HepG2 (cell line): ENCODE results near the gene AJUBA. TPM values are rescaled to one million over a fixed set of nuclear protein-coding genes. Genes with fewer than 3 reads are reported as not detected.

ENCODE experiments used
- ARID3A ChIP-seq: IDR thresholded peaks from 2 replicates; pipeline ENCODE4 v1.6.1; 2012; ENCODE audit warnings: low read depth, low read length, improper control_type of control experiment
- ARNTL ChIP-seq: sonication (generic); formaldehyde crosslinking; IDR thresholded peaks from 2 replicates; pipeline ENCODE4 v1.4.0; 2020; ENCODE audit warnings: mild to moderate bottlenecking, missing genetic modification reagents
- ATF7 ChIP-seq, 2 experiments: fragments of 450-650 bp in 1 of 2; sonication (generic) in 1 of 2; formaldehyde crosslinking in 1 of 2; IDR thresholded peaks; 2 replicates each; pipeline versions ENCODE4 v1.4.0 to v1.6.1; 2016 to 2020; ENCODE audit warnings: antibody characterized with exemption in 1 of 2, mild to moderate bottlenecking in 1 of 2, missing genetic modification reagents in 1 of 2
- FIP1L1 ChIP-seq: fragments of 200-400 bp; formaldehyde crosslinking; IDR thresholded peaks from 2 replicates; pipeline ENCODE4 v1.6.1; 2018; ENCODE audit warnings: low read depth, mild to moderate bottlenecking, low read length, moderate library complexity, borderline replicate concordance; ENCODE audit not compliant: insufficient read depth
- FOSL2 ChIP-seq: sonication (generic); formaldehyde crosslinking; IDR thresholded peaks from 2 replicates; pipeline ENCODE4 v1.4.0; 2020; ENCODE audit warnings: missing genetic modification reagents
- GFI1 ChIP-seq: sonication (generic); formaldehyde crosslinking; IDR thresholded peaks from 2 replicates; pipeline ENCODE4 v1.5.0; 2020; ENCODE audit warnings: missing genetic modification reagents, mild to moderate bottlenecking, borderline replicate concordance
- JARID2 ChIP-seq: sonication (generic); formaldehyde crosslinking; IDR thresholded peaks from 2 replicates; pipeline ENCODE4 v1.8.1; 2023; ENCODE audit warnings: missing genetic modification reagents, inconsistent platforms; ENCODE audit not compliant: insufficient replicate concordance
- KAT7 ChIP-seq: IDR thresholded peaks from 2 replicates; pipeline ENCODE4 v1.6.1; 2018; ENCODE audit warnings: borderline replicate concordance, missing compliant biosample characterization
- KLF15 ChIP-seq: sonication (generic); formaldehyde crosslinking; IDR thresholded peaks from 2 replicates; pipeline ENCODE4 v1.8.1; 2023; ENCODE audit warnings: borderline replicate concordance, mild to moderate bottlenecking, inconsistent platforms, missing genetic modification reagents, mixed read lengths
- MBNL3 ChIP-seq: fragments of 250-450 bp; sonication (Bioruptor Pico); conservative IDR thresholded peaks from 2 replicates; pipeline ENCODE4 v1.8.0; 2022; ENCODE audit warnings: mild to moderate bottlenecking, inconsistent platforms
- MXD4 ChIP-seq: IDR thresholded peaks from 2 replicates; pipeline ENCODE4 v1.6.1; 2016; ENCODE audit warnings: mild to moderate bottlenecking, missing biosample characterization, missing genetic modification reagents
- PHF5A ChIP-seq: IDR thresholded peaks from one replicate; pipeline ENCODE4 v1.6.1; 2018; ENCODE audit warnings: low read depth, missing genetic modification reagents; ENCODE audit not compliant: unreplicated experiment
- SRSF4 ChIP-seq: fragments of 200-400 bp; formaldehyde crosslinking; IDR thresholded peaks from one replicate; pipeline ENCODE4 v1.6.1; 2018; ENCODE audit warnings: mild to moderate bottlenecking, low read depth, low read length, moderate library complexity; ENCODE audit not compliant: poor library complexity, severe bottlenecking
- TBX2 ChIP-seq: sonication (generic); formaldehyde crosslinking; IDR thresholded peaks from 2 replicates; pipeline ENCODE4 v1.5.0; 2020; ENCODE audit warnings: missing genetic modification reagents, mild to moderate bottlenecking, borderline replicate concordance
- ZNF670 ChIP-seq: sonication (generic); formaldehyde crosslinking; IDR thresholded peaks from 2 replicates; pipeline ENCODE4 v1.8.0; 2022; ENCODE audit warnings: mild to moderate bottlenecking, missing genetic modification reagents, borderline replicate concordance
- ZNF773 ChIP-seq: sonication (generic); formaldehyde crosslinking; IDR thresholded peaks from 2 replicates; pipeline ENCODE4 v1.4.0; 2020; ENCODE audit warnings: missing genetic modification reagents, borderline replicate concordance
- ZNF879 ChIP-seq: sonication (generic); formaldehyde crosslinking; IDR thresholded peaks from 2 replicates; pipeline ENCODE4 v1.8.1; 2023; ENCODE audit warnings: missing genetic modification reagents
- ZSCAN20 ChIP-seq: sonication (generic); formaldehyde crosslinking; IDR thresholded peaks from 2 replicates; pipeline ENCODE4 v1.4.0; 2020; ENCODE audit warnings: missing genetic modification reagents, mild to moderate bottlenecking, borderline replicate concordance
- ZSCAN31 ChIP-seq: sonication (generic); formaldehyde crosslinking; IDR thresholded peaks from 2 replicates; pipeline ENCODE4 v1.5.0; 2020; ENCODE audit warnings: low read depth, mild to moderate bottlenecking, missing genetic modification reagents
- ZZZ3 ChIP-seq: sonication (generic); formaldehyde crosslinking; IDR thresholded peaks from 2 replicates; pipeline ENCODE4 v1.4.0; 2020; ENCODE audit warnings: missing genetic modification reagents, mild to moderate bottlenecking, borderline replicate concordance
- polyA plus RNA-seq, 8 experiments: library from polyadenylated mRNA; depleted of rRNA in 3 of 8; stranded (reverse) in 7 of 8; unstranded in 1 of 8; fragments of >200 nt; fragmentation: Illumina TruSeq in 4 of 8; extraction: Trizol in 4 of 8; gene quantifications; 2 replicates each; pipeline versions ENCODE4 v1.2.1 to v1.2.3, GENCODE V29; 2011 to 2016; ENCODE audit warnings: low read depth in 4 of 8, missing spikeins in 1 of 8, mixed read lengths in 1 of 8; ENCODE audit not compliant: insufficient read depth in 1 of 8
- total RNA-seq, 5 experiments: library from RNA; depleted of rRNA; stranded (reverse); fragments of >200 nt; fragmentation: Illumina TruSeq; extraction: Trizol; gene quantifications; 2 replicates each; pipeline ENCODE4 v1.2.3, GENCODE V29; 2016; ENCODE audit warnings: low read depth in 1 of 5
- TF ChIP-seq, protein P1 (sequence below): sonication (generic); formaldehyde crosslinking; IDR thresholded peaks from 2 replicates; pipeline ENCODE4 v1.4.0; 2020; ENCODE audit warnings: missing genetic modification reagents, borderline replicate concordance
- TF ChIP-seq, protein P2 (sequence below): sonication (generic); formaldehyde crosslinking; IDR thresholded peaks from 2 replicates; pipeline ENCODE4 v1.4.0; 2020; ENCODE audit warnings: missing genetic modification reagents, borderline replicate concordance

Gene AJUBA
- total and polyA plus RNA-seq, 2 of the 13 experiments (the other 11 are each of a cell fraction or from before 2014, with no cell fraction given), result 157 to 241 TPM

DNA sequence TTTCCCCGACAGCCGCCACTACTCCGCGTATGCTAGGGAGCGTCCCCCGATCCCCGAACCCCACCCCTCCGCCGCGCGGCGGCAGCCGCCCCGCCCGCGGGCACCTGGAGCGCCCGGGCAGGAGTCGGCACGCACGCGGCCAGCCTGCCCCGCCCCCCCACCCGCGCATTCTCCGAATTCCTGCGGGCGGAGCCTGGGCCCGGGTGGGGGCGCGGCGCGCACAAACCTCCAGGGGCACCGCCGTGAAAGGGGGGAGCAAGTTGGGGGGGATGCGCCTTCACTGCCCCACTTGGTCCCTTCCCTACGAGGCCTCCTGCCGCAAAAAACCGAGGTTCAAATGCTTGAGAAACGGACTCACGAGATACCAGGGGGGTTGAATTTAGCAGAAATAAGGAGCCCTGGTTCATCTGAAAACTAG is 1.7 kb downstream of the AJUBA start (continued):
- TF ChIP-seq ARID3A, result no peak
- TF ChIP-seq JARID2 (CRISPR knock-in tag), result no peak
- no peak for TF ChIP-seq ZSCAN31 (CRISPR knock-in tag)
- no peak for TF ChIP-seq ZNF670 (CRISPR knock-in tag)
- TF ChIP-seq, protein P1, sequence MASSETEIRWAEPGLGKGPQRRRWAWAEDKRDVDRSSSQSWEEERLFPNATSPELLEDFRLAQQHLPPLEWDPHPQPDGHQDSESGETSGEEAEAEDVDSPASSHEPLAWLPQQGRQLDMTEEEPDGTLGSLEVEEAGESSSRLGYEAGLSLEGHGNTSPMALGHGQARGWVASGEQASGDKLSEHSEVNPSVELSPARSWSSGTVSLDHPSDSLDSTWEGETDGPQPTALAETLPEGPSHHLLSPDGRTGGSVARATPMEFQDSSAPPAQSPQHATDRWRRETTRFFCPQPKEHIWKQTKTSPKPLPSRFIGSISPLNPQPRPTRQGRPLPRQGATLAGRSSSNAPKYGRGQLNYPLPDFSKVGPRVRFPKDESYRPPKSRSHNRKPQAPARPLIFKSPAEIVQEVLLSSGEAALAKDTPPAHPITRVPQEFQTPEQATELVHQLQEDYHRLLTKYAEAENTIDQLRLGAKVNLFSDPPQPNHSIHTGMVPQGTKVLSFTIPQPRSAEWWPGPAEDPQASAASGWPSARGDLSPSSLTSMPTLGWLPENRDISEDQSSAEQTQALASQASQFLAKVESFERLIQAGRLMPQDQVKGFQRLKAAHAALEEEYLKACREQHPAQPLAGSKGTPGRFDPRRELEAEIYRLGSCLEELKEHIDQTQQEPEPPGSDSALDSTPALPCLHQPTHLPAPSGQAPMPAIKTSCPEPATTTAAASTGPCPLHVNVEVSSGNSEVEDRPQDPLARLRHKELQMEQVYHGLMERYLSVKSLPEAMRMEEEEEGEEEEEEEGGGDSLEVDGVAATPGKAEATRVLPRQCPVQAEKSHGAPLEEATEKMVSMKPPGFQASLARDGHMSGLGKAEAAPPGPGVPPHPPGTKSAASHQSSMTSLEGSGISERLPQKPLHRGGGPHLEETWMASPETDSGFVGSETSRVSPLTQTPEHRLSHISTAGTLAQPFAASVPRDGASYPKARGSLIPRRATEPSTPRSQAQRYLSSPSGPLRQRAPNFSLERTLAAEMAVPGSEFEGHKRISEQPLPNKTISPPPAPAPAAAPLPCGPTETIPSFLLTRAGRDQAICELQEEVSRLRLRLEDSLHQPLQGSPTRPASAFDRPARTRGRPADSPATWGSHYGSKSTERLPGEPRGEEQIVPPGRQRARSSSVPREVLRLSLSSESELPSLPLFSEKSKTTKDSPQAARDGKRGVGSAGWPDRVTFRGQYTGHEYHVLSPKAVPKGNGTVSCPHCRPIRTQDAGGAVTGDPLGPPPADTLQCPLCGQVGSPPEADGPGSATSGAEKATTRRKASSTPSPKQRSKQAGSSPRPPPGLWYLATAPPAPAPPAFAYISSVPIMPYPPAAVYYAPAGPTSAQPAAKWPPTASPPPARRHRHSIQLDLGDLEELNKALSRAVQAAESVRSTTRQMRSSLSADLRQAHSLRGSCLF (CRISPR knock-in tag), result no peak
- TF ChIP-seq MXD4 (CRISPR knock-in tag), result peak; percentile 39
- TF ChIP-seq, protein P2, sequence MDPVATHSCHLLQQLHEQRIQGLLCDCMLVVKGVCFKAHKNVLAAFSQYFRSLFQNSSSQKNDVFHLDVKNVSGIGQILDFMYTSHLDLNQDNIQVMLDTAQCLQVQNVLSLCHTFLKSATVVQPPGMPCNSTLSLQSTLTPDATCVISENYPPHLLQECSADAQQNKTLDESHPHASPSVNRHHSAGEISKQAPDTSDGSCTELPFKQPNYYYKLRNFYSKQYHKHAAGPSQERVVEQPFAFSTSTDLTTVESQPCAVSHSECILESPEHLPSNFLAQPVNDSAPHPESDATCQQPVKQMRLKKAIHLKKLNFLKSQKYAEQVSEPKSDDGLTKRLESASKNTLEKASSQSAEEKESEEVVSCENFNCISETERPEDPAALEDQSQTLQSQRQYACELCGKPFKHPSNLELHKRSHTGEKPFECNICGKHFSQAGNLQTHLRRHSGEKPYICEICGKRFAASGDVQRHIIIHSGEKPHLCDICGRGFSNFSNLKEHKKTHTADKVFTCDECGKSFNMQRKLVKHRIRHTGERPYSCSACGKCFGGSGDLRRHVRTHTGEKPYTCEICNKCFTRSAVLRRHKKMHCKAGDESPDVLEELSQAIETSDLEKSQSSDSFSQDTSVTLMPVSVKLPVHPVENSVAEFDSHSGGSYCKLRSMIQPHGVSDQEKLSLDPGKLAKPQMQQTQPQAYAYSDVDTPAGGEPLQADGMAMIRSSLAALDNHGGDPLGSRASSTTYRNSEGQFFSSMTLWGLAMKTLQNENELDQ, result no peak
- TF ChIP-seq SRSF4, result no peak
- no peak for TF ChIP-seq KLF15 (CRISPR knock-in tag)
- TF ChIP-seq TBX2 (CRISPR knock-in tag), result peak; percentile 38; the same call in 1 of the 2 replicates
- peak; percentile 82 for TF ChIP-seq ARNTL
- TF ChIP-seq MBNL3 (CRISPR knock-in tag), result no peak
- TF ChIP-seq ZNF879 (CRISPR knock-in tag), result no peak
- TF ChIP-seq KAT7 (CRISPR knock-in tag), result no peak
- TF ChIP-seq FIP1L1, result no peak
- no peak for TF ChIP-seq ZSCAN20 (CRISPR knock-in tag)
- no peak for TF ChIP-seq FOSL2 (CRISPR knock-in tag)
- TF ChIP-seq ZZZ3 (CRISPR knock-in tag), result no peak
- peak; percentile 32 for TF ChIP-seq PHF5A
- TF ChIP-seq ZNF773 (CRISPR knock-in tag), result no peak
- TF ChIP-seq GFI1 (CRISPR knock-in tag), result no peak
- no peak for TF ChIP-seq ATF7 (IDR thresholded peaks at IDR 0.05)
- TF ChIP-seq ATF7 (CRISPR knock-in tag; IDR thresholded peaks at IDR 0.05), result no peak; the same call in 1 of the 2 replicates
